ENCODE measurements around the gene CASK. TPM values are rescaled to one million over a fixed set of nuclear protein-coding genes. Genes with fewer than 3 reads are reported as not detected.

CASK gene
- total RNA-seq, 1 experiment from 2014 or later, result 33.5 TPM

DNA sequence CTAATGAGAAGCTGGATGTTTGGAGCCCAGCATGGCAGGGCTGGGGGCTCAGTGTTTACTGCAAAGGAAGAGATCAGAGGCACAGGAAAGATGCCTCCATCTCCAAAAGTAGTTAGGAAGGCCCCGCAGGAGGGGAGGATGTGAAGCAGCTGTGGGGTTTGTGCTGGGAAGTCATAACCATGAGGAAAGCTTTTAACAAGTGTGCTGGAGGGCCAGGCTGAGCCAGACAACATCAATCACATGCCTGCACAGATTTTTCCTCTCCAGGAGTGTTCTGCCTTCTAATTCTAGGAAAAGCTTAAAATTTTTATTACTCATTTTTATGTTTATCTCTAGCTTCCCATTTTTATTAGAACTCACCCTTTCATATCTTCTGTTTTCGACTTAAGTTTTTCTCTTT, 134.0 kb downstream of the CASK start:
- CTCF ChIA-PET, result no interaction called here
- DNase-seq (ENCODE audit: low read depth, low spot score) (no peak), ATAC-seq (no peak)
- Histone ChIP-seq H3K27ac (ENCODE audit: low read length) (no peak overlapping the region), H3K27me3 (ENCODE audit: control insufficient read depth, insufficient read depth, low read length) (no peaks in the 10 kb centered on the region), H3K4me3 (ENCODE audit: low read depth in 2 of 2, low read length in 2 of 2) (no peak overlapping the region), H3K36me3 (ENCODE audit: control insufficient read depth, insufficient read depth, low read length) (no peaks in the 10 kb centered on the region), H3K9me3 (ENCODE audit: control insufficient read depth, insufficient read depth, low read depth, low read length) (no peaks in the 10 kb centered on the region), H3K4me1 (ENCODE audit: control insufficient read depth, insufficient read depth, low read length) (no peaks in the 10 kb centered on the region)
- BruUV-seq (replicated peaks), result no TSS peak
- no peak for TF ChIP-seq POLR2AphosphoS5 (IDR thresholded peaks at IDR 0.05; ENCODE audit: low read depth, low read length)
- TF ChIP-seq, protein P1, sequence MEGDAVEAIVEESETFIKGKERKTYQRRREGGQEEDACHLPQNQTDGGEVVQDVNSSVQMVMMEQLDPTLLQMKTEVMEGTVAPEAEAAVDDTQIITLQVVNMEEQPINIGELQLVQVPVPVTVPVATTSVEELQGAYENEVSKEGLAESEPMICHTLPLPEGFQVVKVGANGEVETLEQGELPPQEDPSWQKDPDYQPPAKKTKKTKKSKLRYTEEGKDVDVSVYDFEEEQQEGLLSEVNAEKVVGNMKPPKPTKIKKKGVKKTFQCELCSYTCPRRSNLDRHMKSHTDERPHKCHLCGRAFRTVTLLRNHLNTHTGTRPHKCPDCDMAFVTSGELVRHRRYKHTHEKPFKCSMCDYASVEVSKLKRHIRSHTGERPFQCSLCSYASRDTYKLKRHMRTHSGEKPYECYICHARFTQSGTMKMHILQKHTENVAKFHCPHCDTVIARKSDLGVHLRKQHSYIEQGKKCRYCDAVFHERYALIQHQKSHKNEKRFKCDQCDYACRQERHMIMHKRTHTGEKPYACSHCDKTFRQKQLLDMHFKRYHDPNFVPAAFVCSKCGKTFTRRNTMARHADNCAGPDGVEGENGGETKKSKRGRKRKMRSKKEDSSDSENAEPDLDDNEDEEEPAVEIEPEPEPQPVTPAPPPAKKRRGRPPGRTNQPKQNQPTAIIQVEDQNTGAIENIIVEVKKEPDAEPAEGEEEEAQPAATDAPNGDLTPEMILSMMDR (IDR thresholded peaks at IDR 0.05), result no peak
- TF ChIP-seq TCF7L2 (IDR thresholded peaks at IDR 0.05; ENCODE audit: low read depth, low read length), result no peak
- no peak for TF ChIP-seq SIN3A (IDR thresholded peaks at IDR 0.05; ENCODE audit: borderline replicate concordance, insufficient read depth, low read depth, low read length)
- no peak for TF ChIP-seq REST (IDR thresholded peaks at IDR 0.05; ENCODE audit: insufficient read depth in 1 of 2, low read depth in 2 of 2, low read length in 1 of 2)
- intact Hi-C loops (cut with micrococcal nuclease; ENCODE audit: unreplicated experiment), result no loop called here
- in situ Hi-C loops (cut with HindIII; ENCODE audit: low pct_unique_long_range_greater_than_20kb, low sequenced_read_pairs), result no loop called here
- POLR2A ChIA-PET, result no interaction called here

DNA sequence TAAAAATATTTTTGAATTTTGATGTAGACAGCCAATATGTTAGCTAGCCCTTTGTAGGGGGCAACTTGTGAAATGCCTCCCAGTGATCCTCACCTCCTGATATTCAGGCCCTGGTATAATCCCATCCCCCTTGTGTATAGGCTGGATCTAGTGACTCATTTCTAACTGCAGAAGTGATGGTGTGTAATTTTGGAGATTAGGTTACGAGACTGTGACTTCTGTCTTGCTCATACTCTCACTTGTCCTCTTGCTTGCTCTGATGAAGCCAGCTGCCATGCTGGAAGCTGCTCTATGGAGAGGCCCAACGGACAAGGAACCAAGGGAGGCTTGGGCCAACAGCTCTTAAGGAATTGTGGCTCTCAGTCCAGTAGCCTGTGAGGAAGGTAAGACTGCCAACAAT, 137.7 kb downstream of the CASK start:
- Histone ChIP-seq H3K9me3 (ENCODE audit: control insufficient read depth, insufficient read depth, low read depth, low read length) (no peaks in the 10 kb centered on the region), H3K4me3 (ENCODE audit: low read depth in 2 of 2, low read length in 2 of 2) (no peak overlapping the region), H3K4me1 (ENCODE audit: control insufficient read depth, insufficient read depth, low read length) (no peaks in the 10 kb centered on the region), H3K27ac (ENCODE audit: low read length) (no peak overlapping the region), H3K27me3 (ENCODE audit: control insufficient read depth, insufficient read depth, low read length) (no peaks in the 10 kb centered on the region), H3K36me3 (ENCODE audit: control insufficient read depth, insufficient read depth, low read length) (no peaks in the 10 kb centered on the region)
- no peak for ATAC-seq
- TF ChIP-seq SIN3A (IDR thresholded peaks at IDR 0.05; ENCODE audit: borderline replicate concordance, insufficient read depth, low read depth, low read length), result no peak
- no peak for TF ChIP-seq POLR2AphosphoS5 (IDR thresholded peaks at IDR 0.05; ENCODE audit: low read depth, low read length)
- TF ChIP-seq, protein P1 (IDR thresholded peaks at IDR 0.05), result no peak
- TF ChIP-seq TCF7L2 (IDR thresholded peaks at IDR 0.05; ENCODE audit: low read depth, low read length), result no peak
- TF ChIP-seq REST (IDR thresholded peaks at IDR 0.05; ENCODE audit: insufficient read depth in 1 of 2, low read depth in 2 of 2, low read length in 1 of 2), result no peak
- ChIA-PET POLR2A (no interaction called here), CTCF (no interaction called here)
- intact Hi-C loops (cut with micrococcal nuclease; ENCODE audit: unreplicated experiment), result no loop called here
- BruUV-seq (replicated peaks), result TSS peak; percentile 32
- no peak for DNase-seq (ENCODE audit: low read depth, low spot score)
- in situ Hi-C loops (cut with HindIII; ENCODE audit: low pct_unique_long_range_greater_than_20kb, low sequenced_read_pairs), result no loop called here

All from Panc1 (cell line).